Fibroblast of mammary gland (primary cell): ENCODE results near the gene PRDX1.
"Not testable (repeated sequence)": the region's sequence is repeated elsewhere in the genome, so short reads cannot be mapped to it uniquely, and the experiment has no call there.

Source experiments
- DNase-seq: peaks from one replicate; pipeline ENCODE4 v3.0.0-alpha.2; 2010; ENCODE audit warnings: low read depth
- H3K4me3 ChIP-seq: 2 replicates; pipeline ENCODE4 v1.5.1; 2011; ENCODE audit warnings: low read depth, mild to moderate bottlenecking, low read length, moderate library complexity; ENCODE audit not compliant: control insufficient read depth
- TF ChIP-seq, protein P1 (sequence below): conservative IDR thresholded peaks from 2 replicates; pipeline ENCODE4 v1.5.1; 2011; ENCODE audit warnings: low read depth, low read length, inconsistent platforms; ENCODE audit not compliant: control insufficient read depth, insufficient read depth

The PRDX1 gene

DNA sequence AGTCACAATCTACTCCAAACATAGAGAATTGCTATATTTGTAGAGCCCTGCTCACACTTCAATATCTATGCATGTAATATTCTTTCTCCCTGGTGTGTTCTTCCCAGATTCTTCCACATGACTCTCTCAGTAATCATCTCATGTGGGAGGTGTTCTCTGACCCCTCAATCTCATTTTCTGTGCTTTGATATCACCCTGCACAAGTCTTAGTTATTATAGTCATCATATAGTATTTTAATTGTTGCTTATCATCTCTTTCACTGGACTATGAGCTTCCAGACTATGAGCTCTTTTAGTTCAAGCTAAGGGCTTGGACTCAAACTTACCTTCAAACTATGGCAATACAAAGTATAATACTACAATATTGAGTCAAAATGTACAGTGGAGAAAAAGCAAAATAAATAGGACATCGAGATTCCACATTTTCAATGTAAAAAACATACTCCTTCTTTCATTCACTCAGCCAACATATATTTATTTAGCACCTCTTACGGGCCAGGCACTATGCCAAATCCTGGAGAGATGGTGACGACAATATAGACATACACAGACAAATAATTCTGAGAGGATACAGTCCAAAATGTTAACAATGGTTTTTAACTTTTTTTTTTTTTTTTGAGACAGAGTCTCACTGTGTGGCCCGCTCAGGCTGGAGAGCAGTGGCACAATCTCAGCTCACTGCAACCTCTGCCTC lies 43.4 kb downstream of the PRDX1 start:
- TF ChIP-seq, protein P1, sequence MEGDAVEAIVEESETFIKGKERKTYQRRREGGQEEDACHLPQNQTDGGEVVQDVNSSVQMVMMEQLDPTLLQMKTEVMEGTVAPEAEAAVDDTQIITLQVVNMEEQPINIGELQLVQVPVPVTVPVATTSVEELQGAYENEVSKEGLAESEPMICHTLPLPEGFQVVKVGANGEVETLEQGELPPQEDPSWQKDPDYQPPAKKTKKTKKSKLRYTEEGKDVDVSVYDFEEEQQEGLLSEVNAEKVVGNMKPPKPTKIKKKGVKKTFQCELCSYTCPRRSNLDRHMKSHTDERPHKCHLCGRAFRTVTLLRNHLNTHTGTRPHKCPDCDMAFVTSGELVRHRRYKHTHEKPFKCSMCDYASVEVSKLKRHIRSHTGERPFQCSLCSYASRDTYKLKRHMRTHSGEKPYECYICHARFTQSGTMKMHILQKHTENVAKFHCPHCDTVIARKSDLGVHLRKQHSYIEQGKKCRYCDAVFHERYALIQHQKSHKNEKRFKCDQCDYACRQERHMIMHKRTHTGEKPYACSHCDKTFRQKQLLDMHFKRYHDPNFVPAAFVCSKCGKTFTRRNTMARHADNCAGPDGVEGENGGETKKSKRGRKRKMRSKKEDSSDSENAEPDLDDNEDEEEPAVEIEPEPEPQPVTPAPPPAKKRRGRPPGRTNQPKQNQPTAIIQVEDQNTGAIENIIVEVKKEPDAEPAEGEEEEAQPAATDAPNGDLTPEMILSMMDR, result no peak
- no peak for DNase-seq
- H3K4me3 ChIP-seq, result no peak overlapping the region

DNA sequence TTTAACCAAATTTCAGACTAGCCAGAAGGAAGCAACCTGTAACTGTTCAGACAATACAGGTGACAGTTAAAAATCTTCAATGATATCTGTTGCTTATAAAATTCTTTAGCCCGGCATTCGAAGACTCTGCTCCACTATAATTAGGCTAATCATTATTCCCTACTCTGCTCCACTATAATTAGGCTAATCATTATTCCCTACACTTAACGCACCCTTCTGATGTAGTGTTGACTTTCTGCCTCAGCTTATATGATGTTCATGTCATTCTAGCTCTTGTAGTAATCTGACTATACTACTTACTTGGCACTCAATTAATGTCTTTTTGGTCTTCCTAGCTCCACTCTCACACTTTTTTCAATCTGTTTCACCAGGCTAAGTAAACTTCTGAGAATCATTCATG lies 44.0 kb downstream of the PRDX1 start:
- no peak overlapping the region for H3K4me3 ChIP-seq
- TF ChIP-seq, protein P1, result no peak
- DNase-seq, result no peak

DNA sequence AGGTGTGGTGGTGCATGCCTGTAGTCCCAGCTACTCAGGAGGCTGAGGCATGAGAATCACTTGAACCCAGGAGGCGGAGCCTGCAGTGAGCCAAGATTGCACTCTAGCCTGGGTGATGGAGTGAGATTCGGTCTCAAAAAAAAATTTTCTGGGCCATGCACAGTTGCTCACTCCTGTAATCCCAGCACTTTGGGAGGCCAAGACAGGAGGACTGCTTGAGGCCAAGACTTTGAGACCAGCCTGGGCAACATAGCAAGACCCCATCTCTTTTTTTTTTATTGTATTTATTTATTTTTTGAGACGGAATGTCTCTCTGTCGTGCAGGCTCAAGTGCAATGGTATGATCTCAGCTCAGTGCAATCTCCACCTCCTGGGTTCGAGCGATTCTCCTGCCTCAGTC lies 47.5 kb downstream of the PRDX1 start:
- not testable (repeated sequence) for H3K4me3 ChIP-seq, DNase-seq

DNA sequence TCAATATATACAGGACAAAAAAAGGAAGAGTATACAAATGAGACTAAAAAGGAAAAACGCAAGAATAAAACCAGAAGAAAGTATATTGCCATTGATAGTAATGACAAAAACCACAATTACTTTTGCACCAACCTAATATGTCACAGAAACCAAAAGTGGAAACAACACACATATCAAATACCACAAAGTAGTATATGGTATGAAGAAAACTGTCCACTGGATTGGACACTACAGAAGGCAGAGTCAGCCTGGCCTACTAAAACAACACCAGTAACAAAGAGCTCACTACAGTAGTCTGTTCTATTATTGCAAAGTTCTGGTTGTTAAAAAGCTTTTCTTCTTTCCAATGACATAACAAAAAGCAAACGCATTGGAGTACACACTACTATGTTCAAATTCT lies 48.4 kb downstream of the PRDX1 start:
- TF ChIP-seq, protein P1, result no peak
- DNase-seq, result no peak
- H3K4me3 ChIP-seq, result no peak overlapping the region

DNA sequence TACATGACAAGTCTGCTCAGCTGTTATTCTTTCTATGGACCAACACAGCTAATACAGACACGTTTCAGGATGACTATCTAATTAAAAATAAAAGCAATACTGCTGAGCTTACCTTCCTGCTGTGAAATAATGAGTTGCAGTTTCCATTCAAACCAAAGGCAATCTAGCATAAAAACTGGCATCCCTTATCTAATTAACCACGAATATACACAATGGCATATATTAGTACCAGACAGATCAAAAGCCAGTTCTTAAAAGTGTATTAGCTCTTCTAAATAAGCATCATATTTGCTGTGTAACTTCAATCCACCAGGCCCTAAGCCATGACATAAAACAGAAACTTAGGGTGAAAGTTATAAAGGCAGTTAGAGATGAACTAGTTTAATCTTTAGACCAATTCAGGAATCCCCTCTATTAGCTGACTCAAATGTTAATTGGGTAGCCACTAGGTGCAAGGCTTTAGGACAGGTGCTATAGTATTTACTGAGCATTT lies 51.3 kb downstream of the PRDX1 start:
- H3K4me3 ChIP-seq, result no peak overlapping the region
- no peak for DNase-seq
- TF ChIP-seq, protein P1, result no peak

DNA sequence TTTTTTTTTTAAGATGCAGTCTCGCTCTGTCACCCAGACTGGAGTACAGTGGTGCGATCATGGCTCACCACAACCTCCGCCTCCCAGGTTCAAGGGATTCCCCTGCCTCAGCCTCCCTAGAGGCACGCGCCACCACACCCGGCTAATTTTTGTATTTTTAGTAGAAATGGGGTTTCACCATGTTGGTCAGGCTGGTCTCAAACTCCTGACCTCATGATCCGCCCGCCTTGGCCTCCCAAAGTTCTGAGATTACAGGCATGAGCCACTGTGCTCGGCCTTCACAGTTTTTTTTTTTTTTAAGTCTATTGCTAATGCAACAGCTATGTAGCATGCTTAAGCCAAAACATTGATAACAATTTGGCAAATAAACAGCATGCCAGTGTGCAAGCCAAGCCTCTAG lies 54.3 kb downstream of the PRDX1 start:
- H3K4me3 ChIP-seq, DNase-seq: not testable (repeated sequence)

DNA sequence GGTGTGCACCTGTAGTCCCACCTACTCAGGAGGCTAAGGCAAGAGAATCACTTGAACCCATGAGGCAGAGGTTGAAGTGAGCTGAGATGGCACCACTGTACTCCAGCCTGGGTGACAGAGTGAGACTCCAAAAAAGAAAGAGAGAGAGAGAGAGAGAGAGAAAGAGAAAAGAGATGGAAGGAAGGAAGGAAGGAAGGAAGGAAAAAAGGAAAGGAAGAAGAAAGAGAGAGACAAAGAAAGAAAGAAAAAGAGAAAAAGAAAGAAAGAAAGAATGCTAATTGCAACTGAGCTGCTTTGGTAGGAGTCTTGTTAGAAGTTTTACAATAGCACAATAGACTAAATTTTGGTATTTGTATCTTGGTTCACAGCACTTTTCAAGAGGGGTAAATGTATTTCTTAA lies 56.4 kb downstream of the PRDX1 start:
- TF ChIP-seq, protein P1, result no peak
- no peak overlapping the region for H3K4me3 ChIP-seq
- DNase-seq, result no peak
